K562 (cell line): ENCODE measurements around the gene KCNAB2.

Experiments used
- EHMT2 ChIP-seq: fragments of 450-650 bp; IDR thresholded peaks from 2 replicates; pipeline ENCODE4 v1.6.1; 2018; ENCODE audit warnings: antibody characterized with exemption
- FOSL1 ChIP-seq: fragments of 200-800 bp; sonication (Bioruptor generic); conservative IDR thresholded peaks from 2 replicates; pipeline ENCODE4 v1.6.1; 2016; ENCODE audit warnings: missing genetic modification characterization, missing compliant biosample characterization
- FUS ChIP-seq: fragments of 200-400 bp; formaldehyde crosslinking; optimal IDR thresholded peaks from 2 replicates; pipeline ENCODE3; 2017; ENCODE audit warnings: low read depth, low read length
- TF ChIP-seq, protein P1 (sequence below): sonication (generic); formaldehyde crosslinking; IDR thresholded peaks from 2 replicates; pipeline ENCODE4 v1.8.1; 2022; ENCODE audit warnings: missing genetic modification reagents

DNA sequence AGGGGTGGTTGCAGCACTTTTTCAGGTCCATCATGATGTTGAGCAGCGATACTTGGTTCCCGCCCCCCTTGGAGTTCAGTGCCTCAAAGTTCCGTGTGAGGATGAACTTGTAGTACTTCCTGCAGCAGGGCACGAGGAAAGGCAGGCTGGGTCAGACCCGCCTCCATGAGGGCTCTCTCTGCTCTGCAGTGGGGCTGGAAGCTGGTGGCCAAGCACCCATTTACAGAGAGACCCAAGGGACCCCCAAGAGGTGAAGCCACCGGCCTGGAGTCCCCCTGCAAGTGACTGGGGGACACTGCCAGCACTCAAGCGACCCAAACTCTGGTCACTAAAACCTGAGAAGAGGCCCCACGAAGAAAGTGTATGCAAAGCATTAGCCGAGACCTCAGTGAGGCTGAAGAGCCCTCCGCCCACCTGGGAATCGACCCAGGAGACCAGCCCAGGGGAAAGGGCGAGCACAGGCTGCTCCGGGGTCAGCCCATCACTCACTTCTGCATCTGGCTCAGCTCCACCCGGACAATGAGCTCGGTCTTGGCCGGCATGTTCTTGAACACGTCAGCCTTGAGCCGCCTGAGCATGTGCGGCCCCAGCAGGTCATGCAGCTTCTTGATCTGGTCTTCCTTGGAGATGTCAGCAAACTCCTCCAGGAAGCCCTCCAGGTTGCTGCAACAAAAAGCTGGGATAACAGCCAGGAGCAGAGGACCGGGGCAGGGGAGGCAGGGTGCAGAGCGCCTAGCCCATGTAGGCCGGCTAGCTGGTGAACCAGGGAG is 89.2 kb downstream of the KCNAB2 start:
- TF ChIP-seq FOSL1 (tag) (no peak), EHMT2 (no peak), FUS (no peak)
- TF ChIP-seq, protein P1, sequence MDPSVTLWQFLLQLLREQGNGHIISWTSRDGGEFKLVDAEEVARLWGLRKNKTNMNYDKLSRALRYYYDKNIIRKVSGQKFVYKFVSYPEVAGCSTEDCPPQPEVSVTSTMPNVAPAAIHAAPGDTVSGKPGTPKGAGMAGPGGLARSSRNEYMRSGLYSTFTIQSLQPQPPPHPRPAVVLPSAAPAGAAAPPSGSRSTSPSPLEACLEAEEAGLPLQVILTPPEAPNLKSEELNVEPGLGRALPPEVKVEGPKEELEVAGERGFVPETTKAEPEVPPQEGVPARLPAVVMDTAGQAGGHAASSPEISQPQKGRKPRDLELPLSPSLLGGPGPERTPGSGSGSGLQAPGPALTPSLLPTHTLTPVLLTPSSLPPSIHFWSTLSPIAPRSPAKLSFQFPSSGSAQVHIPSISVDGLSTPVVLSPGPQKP: no peak
